ENCODE measurements around the gene ATG16L2. TPM values are rescaled to one million over a fixed set of nuclear protein-coding genes. Genes with fewer than 3 reads are reported as not detected.
A peak's percentile ranks its signal among the peaks of the same experiment; 100 is the strongest.
"Not testable (repeated sequence)": the region's sequence is repeated elsewhere in the genome, so short reads cannot be mapped to it uniquely, and the experiment has no call there.

The ATG16L2 gene
- total and polyA plus RNA-seq, 4 donors: 4.7 to 17.8 (median 7.4) TPM

DNA sequence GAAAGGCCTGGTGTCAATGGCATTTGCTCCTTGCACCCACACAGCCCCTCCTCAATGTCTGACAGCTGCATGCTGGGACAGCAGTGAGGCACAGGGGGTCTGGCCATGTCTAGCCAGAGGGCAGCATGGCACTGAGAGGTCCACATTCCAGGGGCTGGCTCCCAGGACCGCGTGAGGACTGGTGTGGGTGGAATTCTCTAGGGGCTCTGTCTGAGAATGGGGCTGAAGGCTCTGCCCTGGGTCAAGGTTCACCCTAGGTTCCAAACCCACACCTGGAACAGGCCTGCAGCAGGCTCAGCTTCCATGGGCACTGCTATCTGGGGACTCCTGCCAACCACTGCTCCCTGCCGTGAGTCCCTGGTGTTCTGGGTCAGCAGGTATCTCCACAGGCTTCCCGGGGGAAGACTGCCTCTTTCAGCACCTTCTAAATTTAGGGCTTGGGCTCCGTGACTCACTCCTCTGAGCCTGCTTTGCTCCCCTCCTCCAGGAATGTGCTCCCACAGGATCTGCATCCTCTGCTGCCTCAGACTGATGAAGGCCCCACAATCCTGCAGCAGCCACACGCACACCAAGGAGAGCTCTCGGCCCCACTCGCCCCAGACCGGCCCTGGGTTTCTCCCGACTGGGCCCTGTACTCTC is 24.6 kb upstream of the ATG16L2 start:
- Histone ChIP-seq H3K9ac (ENCODE audit: low read depth in 1 of 2, low read length in 2 of 2) (no peak overlapping the region), H3K27ac (ENCODE audit: low read depth in 1 of 2, low read length in 2 of 2) (peak overlapping the region; percentile 44 to 54), H3K27me3 (ENCODE audit: control insufficient read depth in 4 of 4, insufficient read depth in 4 of 4, low read length in 3 of 4) (no peaks in the 10 kb centered on the region), H3K9me3 (ENCODE audit: control insufficient read depth in 4 of 4, low read length in 3 of 4) (no peaks in the 10 kb centered on the region), H3K4me1 (ENCODE audit: control insufficient read depth in 4 of 4, insufficient read depth in 4 of 4, low read length in 3 of 4) (peaks cover 16 to 59% (median 50%) of the 10 kb centered on the region in 4 donors), H3K4me3 (ENCODE audit: low read depth in 1 of 3, low read length in 3 of 3) (no peak overlapping the region), H3K36me3 (ENCODE audit: control insufficient read depth in 4 of 4, insufficient read depth in 3 of 4, low read depth in 1 of 4, low read length in 3 of 4) (no peaks in the 10 kb centered on the region)
- no peak for TF ChIP-seq FOXA2 (IDR thresholded peaks at IDR 0.05)
- TF ChIP-seq HNF4A (conservative IDR thresholded peaks at IDR 0.05): peak; percentile 65 to 77
- TF ChIP-seq TAF1 (conservative IDR thresholded peaks at IDR 0.05): no peak
- no peak for TF ChIP-seq FOXA1 (IDR thresholded peaks at IDR 0.05)
- TF ChIP-seq RXRA (IDR thresholded peaks at IDR 0.05): peak; percentile 46 to 79
- TF ChIP-seq, protein P1, sequence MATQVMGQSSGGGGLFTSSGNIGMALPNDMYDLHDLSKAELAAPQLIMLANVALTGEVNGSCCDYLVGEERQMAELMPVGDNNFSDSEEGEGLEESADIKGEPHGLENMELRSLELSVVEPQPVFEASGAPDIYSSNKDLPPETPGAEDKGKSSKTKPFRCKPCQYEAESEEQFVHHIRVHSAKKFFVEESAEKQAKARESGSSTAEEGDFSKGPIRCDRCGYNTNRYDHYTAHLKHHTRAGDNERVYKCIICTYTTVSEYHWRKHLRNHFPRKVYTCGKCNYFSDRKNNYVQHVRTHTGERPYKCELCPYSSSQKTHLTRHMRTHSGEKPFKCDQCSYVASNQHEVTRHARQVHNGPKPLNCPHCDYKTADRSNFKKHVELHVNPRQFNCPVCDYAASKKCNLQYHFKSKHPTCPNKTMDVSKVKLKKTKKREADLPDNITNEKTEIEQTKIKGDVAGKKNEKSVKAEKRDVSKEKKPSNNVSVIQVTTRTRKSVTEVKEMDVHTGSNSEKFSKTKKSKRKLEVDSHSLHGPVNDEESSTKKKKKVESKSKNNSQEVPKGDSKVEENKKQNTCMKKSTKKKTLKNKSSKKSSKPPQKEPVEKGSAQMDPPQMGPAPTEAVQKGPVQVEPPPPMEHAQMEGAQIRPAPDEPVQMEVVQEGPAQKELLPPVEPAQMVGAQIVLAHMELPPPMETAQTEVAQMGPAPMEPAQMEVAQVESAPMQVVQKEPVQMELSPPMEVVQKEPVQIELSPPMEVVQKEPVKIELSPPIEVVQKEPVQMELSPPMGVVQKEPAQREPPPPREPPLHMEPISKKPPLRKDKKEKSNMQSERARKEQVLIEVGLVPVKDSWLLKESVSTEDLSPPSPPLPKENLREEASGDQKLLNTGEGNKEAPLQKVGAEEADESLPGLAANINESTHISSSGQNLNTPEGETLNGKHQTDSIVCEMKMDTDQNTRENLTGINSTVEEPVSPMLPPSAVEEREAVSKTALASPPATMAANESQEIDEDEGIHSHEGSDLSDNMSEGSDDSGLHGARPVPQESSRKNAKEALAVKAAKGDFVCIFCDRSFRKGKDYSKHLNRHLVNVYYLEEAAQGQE (IDR thresholded peaks at IDR 0.05): no peak
- TF ChIP-seq, protein P2, sequence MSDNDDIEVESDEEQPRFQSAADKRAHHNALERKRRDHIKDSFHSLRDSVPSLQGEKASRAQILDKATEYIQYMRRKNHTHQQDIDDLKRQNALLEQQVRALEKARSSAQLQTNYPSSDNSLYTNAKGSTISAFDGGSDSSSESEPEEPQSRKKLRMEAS (IDR thresholded peaks at IDR 0.05): no peak
- peak in 1 of 2 donors; percentile 29 for TF ChIP-seq RAD21 (IDR thresholded peaks at IDR 0.05)
- TF ChIP-seq HNF4G (IDR thresholded peaks at IDR 0.05): no peak
- TF ChIP-seq JUND (IDR thresholded peaks at IDR 0.05): no peak
- TF ChIP-seq, protein P3, sequence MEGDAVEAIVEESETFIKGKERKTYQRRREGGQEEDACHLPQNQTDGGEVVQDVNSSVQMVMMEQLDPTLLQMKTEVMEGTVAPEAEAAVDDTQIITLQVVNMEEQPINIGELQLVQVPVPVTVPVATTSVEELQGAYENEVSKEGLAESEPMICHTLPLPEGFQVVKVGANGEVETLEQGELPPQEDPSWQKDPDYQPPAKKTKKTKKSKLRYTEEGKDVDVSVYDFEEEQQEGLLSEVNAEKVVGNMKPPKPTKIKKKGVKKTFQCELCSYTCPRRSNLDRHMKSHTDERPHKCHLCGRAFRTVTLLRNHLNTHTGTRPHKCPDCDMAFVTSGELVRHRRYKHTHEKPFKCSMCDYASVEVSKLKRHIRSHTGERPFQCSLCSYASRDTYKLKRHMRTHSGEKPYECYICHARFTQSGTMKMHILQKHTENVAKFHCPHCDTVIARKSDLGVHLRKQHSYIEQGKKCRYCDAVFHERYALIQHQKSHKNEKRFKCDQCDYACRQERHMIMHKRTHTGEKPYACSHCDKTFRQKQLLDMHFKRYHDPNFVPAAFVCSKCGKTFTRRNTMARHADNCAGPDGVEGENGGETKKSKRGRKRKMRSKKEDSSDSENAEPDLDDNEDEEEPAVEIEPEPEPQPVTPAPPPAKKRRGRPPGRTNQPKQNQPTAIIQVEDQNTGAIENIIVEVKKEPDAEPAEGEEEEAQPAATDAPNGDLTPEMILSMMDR (IDR thresholded peaks at IDR 0.05; ENCODE audit: low read depth, low read length, missing input control): no peak
- no peak for TF ChIP-seq NR2F2 (IDR thresholded peaks at IDR 0.05)
- no peak for TF ChIP-seq GABPA (IDR thresholded peaks at IDR 0.05 in 1 of 2, conservative IDR thresholded peaks at IDR 0.05 in 1 of 2)
- no peak for TF ChIP-seq YY1 (IDR thresholded peaks at IDR 0.05)
- TF ChIP-seq, protein P4, sequence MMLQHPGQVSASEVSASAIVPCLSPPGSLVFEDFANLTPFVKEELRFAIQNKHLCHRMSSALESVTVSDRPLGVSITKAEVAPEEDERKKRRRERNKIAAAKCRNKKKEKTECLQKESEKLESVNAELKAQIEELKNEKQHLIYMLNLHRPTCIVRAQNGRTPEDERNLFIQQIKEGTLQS (IDR thresholded peaks at IDR 0.05): no peak
- TF ChIP-seq, protein P5, sequence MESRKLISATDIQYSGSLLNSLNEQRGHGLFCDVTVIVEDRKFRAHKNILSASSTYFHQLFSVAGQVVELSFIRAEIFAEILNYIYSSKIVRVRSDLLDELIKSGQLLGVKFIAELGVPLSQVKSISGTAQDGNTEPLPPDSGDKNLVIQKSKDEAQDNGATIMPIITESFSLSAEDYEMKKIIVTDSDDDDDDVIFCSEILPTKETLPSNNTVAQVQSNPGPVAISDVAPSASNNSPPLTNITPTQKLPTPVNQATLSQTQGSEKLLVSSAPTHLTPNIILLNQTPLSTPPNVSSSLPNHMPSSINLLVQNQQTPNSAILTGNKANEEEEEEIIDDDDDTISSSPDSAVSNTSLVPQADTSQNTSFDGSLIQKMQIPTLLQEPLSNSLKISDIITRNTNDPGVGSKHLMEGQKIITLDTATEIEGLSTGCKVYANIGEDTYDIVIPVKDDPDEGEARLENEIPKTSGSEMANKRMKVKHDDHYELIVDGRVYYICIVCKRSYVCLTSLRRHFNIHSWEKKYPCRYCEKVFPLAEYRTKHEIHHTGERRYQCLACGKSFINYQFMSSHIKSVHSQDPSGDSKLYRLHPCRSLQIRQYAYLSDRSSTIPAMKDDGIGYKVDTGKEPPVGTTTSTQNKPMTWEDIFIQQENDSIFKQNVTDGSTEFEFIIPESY (IDR thresholded peaks at IDR 0.05): no peak
- TF ChIP-seq SP1 (IDR thresholded peaks at IDR 0.05): peak; percentile 19
- TF ChIP-seq EGR1 (IDR thresholded peaks at IDR 0.05; ENCODE audit: low read depth in 2 of 2): no peak
- WGBS: 56% methylated on average over 10 of the region's 10 CpGs
- no peak for DNase-seq (ENCODE audit: low spot score)

DNA sequence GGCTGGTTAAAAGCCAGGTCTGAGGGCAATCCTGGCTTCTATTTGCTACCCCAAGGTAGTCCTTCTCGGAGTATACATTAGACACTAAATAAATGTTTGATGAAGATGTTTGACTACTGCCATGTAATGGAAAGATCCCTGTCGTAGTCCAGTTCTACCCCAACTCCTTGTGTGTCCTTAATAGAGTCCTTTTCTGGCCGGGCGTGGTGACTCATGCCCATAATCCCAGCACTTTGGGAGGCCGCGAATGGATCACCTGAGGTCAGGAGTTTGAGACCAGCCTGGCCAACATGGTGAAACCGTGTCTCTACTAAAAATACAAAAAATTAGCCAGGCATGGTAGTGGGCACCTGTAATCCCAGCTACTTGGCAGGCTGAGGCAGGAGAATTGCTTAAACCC is 23.0 kb upstream of the ATG16L2 start:
- H3K36me3 ChIP-seq (ENCODE audit: control insufficient read depth in 4 of 4, insufficient read depth in 3 of 4, low read depth in 1 of 4, low read length in 3 of 4); H3K9ac ChIP-seq (ENCODE audit: low read depth in 1 of 2, low read length in 2 of 2); H3K4me3 ChIP-seq (ENCODE audit: low read depth in 1 of 3, low read length in 3 of 3); H3K9me3 ChIP-seq (ENCODE audit: control insufficient read depth in 4 of 4, low read length in 3 of 4); H3K27ac ChIP-seq (ENCODE audit: low read depth in 1 of 2, low read length in 2 of 2); H3K27me3 ChIP-seq (ENCODE audit: control insufficient read depth in 4 of 4, insufficient read depth in 4 of 4, low read length in 3 of 4); DNase-seq (ENCODE audit: low spot score): not testable (repeated sequence)
- peaks cover 16 to 61% (median 51%) of the 10 kb centered on the region in 4 donors for H3K4me1 ChIP-seq (ENCODE audit: control insufficient read depth in 4 of 4, insufficient read depth in 4 of 4, low read length in 3 of 4)
- WGBS: 78% methylated on average over 7 of the region's 7 CpGs

Data from liver (tissue), 9 donors.